NOMO-1 (cell line): ENCODE measurements around the gene TBC1D5.

Experiments used
- DNase-seq, 2 experiments: peaks; one replicate each; lab custom pipeline; 2025; ENCODE audit not compliant: unreplicated experiment in 2 of 2; lab: John Stamatoyannopoulos, UW

TBC1D5 gene

GRCh38 chr3:17194116-17194515 is 548.3 kb downstream of the TBC1D5 start:
- no peak for DNase-seq

- no peak for DNase-seq
Measured at GRCh38 chr3:17192995-17193394, 549.4 kb downstream of the TBC1D5 start.

GRCh38 chr3:17190353-17191078 is 551.9 kb downstream of the TBC1D5 start:
- no peak for DNase-seq

- DNase-seq = no peak
Measured at GRCh38 chr3:17188378-17188777, 554.1 kb downstream of the TBC1D5 start.

- no peak for DNase-seq
Measured at GRCh38 chr3:17187589-17188184, 554.7 kb downstream of the TBC1D5 start.

GRCh38 chr3:17183951-17184550 is 558.4 kb downstream of the TBC1D5 start:
- DNase-seq = no peak

- no peak for DNase-seq
Measured at GRCh38 chr3:17182166-17182565, 560.3 kb downstream of the TBC1D5 start.

GRCh38 chr3:17181413-17181907 is 561.0 kb downstream of the TBC1D5 start:
- DNase-seq = no peak

GRCh38 chr3:17179381-17180205 is 562.8 kb downstream of the TBC1D5 start:
- no peak for DNase-seq

GRCh38 chr3:17176757-17177156 is 565.7 kb downstream of the TBC1D5 start:
- DNase-seq = no peak

- no peak for DNase-seq
Measured at GRCh38 chr3:17175187-17175807, 567.1 kb downstream of the TBC1D5 start.

- no peak for DNase-seq
Measured at GRCh38 chr3:17166369-17166768, 576.1 kb downstream of the TBC1D5 start.

- DNase-seq = no peak
Measured at GRCh38 chr3:17162116-17162515, 580.3 kb downstream of the TBC1D5 start.

- DNase-seq = no peak
Measured at GRCh38 chr3:17160597-17160996, 581.8 kb downstream of the TBC1D5 start.

GRCh38 chr3:17158941-17159682 is 583.3 kb downstream of the TBC1D5 start:
- DNase-seq = no peak

GRCh38 chr3:17157713-17158112 is 584.7 kb downstream of the TBC1D5 start:
- no peak for DNase-seq

- DNase-seq = no peak
Measured at GRCh38 chr3:17156864-17157263, 585.6 kb downstream of the TBC1D5 start.

- DNase-seq = no peak
Measured at GRCh38 chr3:17155951-17156350, 586.5 kb downstream of the TBC1D5 start.

- DNase-seq = no peak
Measured at GRCh38 chr3:17154941-17155340, 587.5 kb downstream of the TBC1D5 start.

GRCh38 chr3:17154221-17154620 is 588.2 kb downstream of the TBC1D5 start:
- no peak for DNase-seq
